ENCODE data around the gene PLXDC2. TPM values are rescaled to one million over a fixed set of nuclear protein-coding genes. Genes with fewer than 3 reads are reported as not detected.

PLXDC2 gene
- total RNA-seq, 1 donor from 2014 or later: 143 TPM

DNA sequence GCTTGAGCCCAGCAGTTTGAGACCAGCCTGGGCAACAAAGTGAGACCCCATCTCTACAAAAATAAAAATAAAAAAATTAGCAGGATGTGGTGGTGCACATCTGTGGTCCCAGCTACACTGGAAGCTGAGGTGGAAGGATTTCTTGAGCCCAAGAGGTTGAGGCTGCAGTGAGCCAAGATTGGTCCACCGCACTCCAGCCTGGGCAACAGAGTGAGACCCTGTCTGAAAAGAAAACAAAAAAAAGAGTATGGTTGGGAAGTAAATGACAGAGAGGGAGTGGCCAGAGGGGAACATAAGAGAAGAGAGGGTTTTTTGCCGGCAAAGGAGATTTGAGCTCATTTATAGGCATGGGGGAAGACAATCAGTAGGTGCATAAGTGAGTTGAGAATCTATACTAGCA is 19.7 kb downstream of the PLXDC2 start:
- Histone ChIP-seq H3K27me3 (ENCODE audit: low read depth) (no peaks in the 10 kb centered on the region), H3K27ac (no peak overlapping the region), H3K9me3 (no peaks in the 10 kb centered on the region), H3K4me3 (no peak overlapping the region), H3K36me3 (no peaks in the 10 kb centered on the region), H3K4me1 (peaks cover 25% of the 10 kb centered on the region)
- DNase-seq (no peak), ATAC-seq (no peak)
- TF ChIP-seq, protein P1, sequence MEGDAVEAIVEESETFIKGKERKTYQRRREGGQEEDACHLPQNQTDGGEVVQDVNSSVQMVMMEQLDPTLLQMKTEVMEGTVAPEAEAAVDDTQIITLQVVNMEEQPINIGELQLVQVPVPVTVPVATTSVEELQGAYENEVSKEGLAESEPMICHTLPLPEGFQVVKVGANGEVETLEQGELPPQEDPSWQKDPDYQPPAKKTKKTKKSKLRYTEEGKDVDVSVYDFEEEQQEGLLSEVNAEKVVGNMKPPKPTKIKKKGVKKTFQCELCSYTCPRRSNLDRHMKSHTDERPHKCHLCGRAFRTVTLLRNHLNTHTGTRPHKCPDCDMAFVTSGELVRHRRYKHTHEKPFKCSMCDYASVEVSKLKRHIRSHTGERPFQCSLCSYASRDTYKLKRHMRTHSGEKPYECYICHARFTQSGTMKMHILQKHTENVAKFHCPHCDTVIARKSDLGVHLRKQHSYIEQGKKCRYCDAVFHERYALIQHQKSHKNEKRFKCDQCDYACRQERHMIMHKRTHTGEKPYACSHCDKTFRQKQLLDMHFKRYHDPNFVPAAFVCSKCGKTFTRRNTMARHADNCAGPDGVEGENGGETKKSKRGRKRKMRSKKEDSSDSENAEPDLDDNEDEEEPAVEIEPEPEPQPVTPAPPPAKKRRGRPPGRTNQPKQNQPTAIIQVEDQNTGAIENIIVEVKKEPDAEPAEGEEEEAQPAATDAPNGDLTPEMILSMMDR (IDR thresholded peaks at IDR 0.05): no peak
- intact Hi-C loops (cut with DNase I): no loop called here

DNA sequence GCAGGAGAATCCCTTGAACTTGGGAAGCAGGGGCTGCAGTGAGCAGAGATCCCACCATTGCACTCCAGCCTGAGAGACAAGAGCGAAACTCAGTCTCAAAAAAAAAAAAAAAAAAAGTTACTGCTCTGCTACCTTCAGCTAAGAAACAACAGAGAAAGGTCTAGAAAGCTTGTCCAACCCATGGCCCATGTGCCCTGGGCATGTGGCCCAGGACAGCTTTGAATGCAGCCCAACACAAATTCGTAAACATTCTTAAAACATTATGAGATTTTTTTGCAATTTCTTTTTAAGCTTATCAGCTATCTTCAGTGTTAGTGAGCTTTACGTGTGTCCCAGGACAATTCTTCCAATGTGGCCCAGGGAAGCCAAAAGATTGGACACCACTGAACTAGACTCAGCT is 22.9 kb downstream of the PLXDC2 start:
- H3K4me3 ChIP-seq: no peak overlapping the region
- intact Hi-C loops (cut with DNase I): no loop called here
- ATAC-seq (no peak), DNase-seq (no peak)
- no peaks in the 10 kb centered on the region for H3K36me3 ChIP-seq
- H3K27me3 ChIP-seq (ENCODE audit: low read depth): no peaks in the 10 kb centered on the region
- H3K9me3 ChIP-seq: no peaks in the 10 kb centered on the region
- TF ChIP-seq, protein P1 (IDR thresholded peaks at IDR 0.05): no peak
- peaks cover 9% of the 10 kb centered on the region for H3K4me1 ChIP-seq
- no peak overlapping the region for H3K27ac ChIP-seq

DNA sequence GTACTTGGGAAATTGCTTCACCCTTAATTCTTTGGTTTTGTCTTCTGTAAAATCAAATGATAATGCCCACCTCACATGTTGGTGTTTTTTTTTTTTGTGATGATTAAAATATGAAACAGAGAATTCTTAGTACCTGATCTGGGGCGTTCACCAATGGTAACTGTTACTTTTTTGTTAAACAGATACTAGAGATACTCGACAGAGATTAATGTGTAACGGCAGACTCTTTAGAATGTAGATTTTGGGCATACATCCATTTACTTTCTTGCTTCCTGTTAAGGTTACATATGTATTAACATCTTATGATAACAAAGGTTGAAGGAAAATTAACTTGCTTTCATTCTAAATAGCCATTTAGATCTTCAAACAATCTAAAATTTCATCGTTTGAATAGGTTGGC is 23.3 kb downstream of the PLXDC2 start:
- TF ChIP-seq, protein P1 (IDR thresholded peaks at IDR 0.05): no peak
- intact Hi-C loops (cut with DNase I): no loop called here
- DNase-seq (no peak), ATAC-seq (no peak)
- H3K27ac ChIP-seq: no peak overlapping the region
- no peaks in the 10 kb centered on the region for H3K27me3 ChIP-seq (ENCODE audit: low read depth)
- no peaks in the 10 kb centered on the region for H3K9me3 ChIP-seq
- peaks cover 5% of the 10 kb centered on the region for H3K4me1 ChIP-seq
- H3K4me3 ChIP-seq: no peak overlapping the region
- no peaks in the 10 kb centered on the region for H3K36me3 ChIP-seq

DNA sequence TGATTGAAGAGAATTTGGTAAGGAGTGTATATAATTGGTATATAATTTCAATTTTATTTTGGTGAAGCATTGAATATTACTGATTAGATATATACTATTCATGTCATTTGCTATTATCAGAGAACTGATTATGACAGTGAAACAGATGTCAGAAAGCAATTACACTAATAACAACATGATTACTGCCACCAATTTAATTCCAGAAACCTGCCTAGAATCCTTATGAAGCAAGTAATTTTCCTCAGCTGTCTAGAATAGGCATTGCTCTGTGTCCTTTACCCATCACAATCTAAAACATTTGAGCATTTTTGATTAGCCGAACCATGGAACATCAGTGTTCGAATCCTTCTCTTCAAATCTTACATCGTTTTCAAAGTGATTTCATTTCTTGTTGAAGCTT is 24.5 kb downstream of the PLXDC2 start:
- Histone ChIP-seq H3K4me3 (no peak overlapping the region), H3K36me3 (no peaks in the 10 kb centered on the region), H3K4me1 (peaks cover 9% of the 10 kb centered on the region), H3K27me3 (ENCODE audit: low read depth) (no peaks in the 10 kb centered on the region), H3K27ac (no peak overlapping the region), H3K9me3 (no peaks in the 10 kb centered on the region)
- intact Hi-C loops (cut with DNase I): no loop called here
- TF ChIP-seq, protein P1 (IDR thresholded peaks at IDR 0.05): no peak
- DNase-seq (no peak), ATAC-seq (no peak)

DNA sequence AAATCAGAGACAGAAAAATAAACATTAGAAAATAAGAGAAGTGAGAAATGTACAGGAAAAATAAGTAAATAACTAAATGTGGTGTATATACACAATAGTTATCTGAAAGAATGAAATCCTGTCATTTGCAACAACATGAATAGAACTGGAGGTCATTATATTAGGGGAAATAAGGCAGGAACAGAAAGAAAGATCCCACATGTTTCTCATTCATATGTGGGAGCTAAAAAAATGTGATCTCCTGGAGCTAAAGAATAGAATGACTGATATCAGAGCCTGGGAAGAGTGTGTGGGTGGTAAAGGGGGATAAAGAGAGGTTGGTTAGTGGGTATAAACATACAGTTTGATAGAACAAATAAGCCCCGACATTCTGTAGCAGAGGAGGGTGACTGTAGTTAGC is 27.3 kb downstream of the PLXDC2 start:
- intact Hi-C loops (cut with DNase I): no loop called here
- no peak for DNase-seq
- H3K9me3 ChIP-seq: no peaks in the 10 kb centered on the region
- TF ChIP-seq, protein P1 (IDR thresholded peaks at IDR 0.05): no peak
- no peaks in the 10 kb centered on the region for H3K36me3 ChIP-seq
- H3K27ac ChIP-seq: no peak overlapping the region
- ATAC-seq: no peak
- H3K27me3 ChIP-seq (ENCODE audit: low read depth): no peaks in the 10 kb centered on the region
- peaks cover 10% of the 10 kb centered on the region for H3K4me1 ChIP-seq
- no peak overlapping the region for H3K4me3 ChIP-seq

Data from lower lobe of right lung (tissue), 2 donors.